ENCODE results near the gene EXOC6B. TPM values are rescaled to one million over a fixed set of nuclear protein-coding genes. Genes with fewer than 3 reads are reported as not detected.
"Not testable (repeated sequence)": the region's sequence is repeated elsewhere in the genome, so short reads cannot be mapped to it uniquely, and the experiment has no call there.

The EXOC6B gene
- total RNA-seq, 2 donors from 2014 or later: 51.3 to 68.9 TPM

DNA sequence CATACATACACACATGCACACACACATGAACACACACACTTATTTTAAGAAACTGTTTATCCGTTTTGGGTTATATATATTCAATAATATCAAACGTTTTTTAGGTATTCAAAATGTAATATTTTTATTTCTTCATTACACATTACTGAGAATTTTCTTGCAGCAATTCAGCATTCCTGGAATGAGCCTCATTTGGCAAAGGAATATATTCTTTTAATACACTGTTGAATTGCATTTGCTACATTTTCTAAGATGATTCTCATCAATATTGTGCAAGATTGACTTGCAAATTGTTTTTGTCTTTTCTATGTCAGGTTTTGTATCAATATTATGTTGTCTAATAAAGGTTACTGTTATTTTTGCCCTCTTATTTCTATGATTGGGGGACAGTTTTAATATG lies 402.1 kb downstream of the EXOC6B start:
- TF ChIP-seq, protein P1, sequence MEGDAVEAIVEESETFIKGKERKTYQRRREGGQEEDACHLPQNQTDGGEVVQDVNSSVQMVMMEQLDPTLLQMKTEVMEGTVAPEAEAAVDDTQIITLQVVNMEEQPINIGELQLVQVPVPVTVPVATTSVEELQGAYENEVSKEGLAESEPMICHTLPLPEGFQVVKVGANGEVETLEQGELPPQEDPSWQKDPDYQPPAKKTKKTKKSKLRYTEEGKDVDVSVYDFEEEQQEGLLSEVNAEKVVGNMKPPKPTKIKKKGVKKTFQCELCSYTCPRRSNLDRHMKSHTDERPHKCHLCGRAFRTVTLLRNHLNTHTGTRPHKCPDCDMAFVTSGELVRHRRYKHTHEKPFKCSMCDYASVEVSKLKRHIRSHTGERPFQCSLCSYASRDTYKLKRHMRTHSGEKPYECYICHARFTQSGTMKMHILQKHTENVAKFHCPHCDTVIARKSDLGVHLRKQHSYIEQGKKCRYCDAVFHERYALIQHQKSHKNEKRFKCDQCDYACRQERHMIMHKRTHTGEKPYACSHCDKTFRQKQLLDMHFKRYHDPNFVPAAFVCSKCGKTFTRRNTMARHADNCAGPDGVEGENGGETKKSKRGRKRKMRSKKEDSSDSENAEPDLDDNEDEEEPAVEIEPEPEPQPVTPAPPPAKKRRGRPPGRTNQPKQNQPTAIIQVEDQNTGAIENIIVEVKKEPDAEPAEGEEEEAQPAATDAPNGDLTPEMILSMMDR (conservative IDR thresholded peaks at IDR 0.05): no peak
- no peaks in the 10 kb centered on the region for H3K4me1 ChIP-seq (ENCODE audit: control insufficient read depth, insufficient read depth, low read length)
- peaks cover 16% of the 10 kb centered on the region for H3K9me3 Mint-ChIP-seq
- no peaks in the 10 kb centered on the region for H3K27me3 ChIP-seq (ENCODE audit: control insufficient read depth, insufficient read depth, low read length, poor library complexity, severe bottlenecking)
- 100% methylated on average over 1 of the region's 2 CpGs; no CpG with 5 or more reads in 1 of the 2 experiments for WGBS, 2 experiments (ENCODE audit: insufficient coverage in 1 of 2, insufficient read length in 1 of 2)
- peaks cover 20% of the 10 kb centered on the region for H3K9me3 ChIP-seq (ENCODE audit: control insufficient read depth, low read length)
- H3K36me3 Mint-ChIP-seq (ENCODE audit: low read depth): peaks cover 16% of the 10 kb centered on the region
- no peak overlapping the region for H3K27ac Mint-ChIP-seq
- no peak overlapping the region for H3K4me3 ChIP-seq (ENCODE audit: low read length)
- no peak overlapping the region for H3K9ac ChIP-seq (ENCODE audit: extremely low read depth, low read length, poor library complexity, severe bottlenecking)
- H3K36me3 ChIP-seq (ENCODE audit: control insufficient read depth, insufficient read depth, low read length): no peaks in the 10 kb centered on the region
- no peaks in the 10 kb centered on the region for H3K27me3 Mint-ChIP-seq (ENCODE audit: insufficient read depth)
- no peaks in the 10 kb centered on the region for H3K4me1 Mint-ChIP-seq
- H3K4me3 Mint-ChIP-seq: no peak overlapping the region
- H3K27ac ChIP-seq (ENCODE audit: low read depth, low read length): no peak overlapping the region
- no peak for DNase-seq

DNA sequence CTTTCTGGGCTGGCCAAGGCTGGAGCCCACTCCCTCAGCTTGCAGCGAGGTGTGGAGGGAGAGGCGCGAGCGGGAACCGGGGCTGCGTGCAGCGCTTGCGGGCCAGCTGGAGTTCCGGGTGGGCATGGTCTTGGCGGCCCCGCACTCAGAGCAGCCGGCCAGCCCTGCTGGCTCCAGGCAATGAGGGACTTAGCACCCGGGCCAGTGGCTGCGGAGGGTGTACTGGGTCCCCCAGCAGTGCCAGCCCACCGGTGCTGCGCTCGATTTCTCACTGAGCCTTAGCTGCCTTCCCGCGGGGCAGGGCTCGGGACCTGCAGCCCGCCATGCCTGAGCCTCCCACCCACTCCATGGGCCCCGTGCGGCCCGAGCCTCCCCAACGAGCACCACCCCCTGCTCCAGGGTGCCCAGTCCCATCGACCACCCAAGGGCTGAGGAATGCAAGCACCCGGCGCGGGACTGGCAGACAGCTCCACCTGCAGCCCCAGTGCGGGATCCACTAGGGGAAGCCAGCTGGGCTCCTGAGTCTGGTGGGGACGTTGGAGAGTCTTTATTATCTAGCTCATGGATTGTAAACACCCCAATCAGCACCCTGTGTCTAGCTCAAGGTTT lies 404.0 kb downstream of the EXOC6B start:
- not testable (repeated sequence) for H3K27ac Mint-ChIP-seq; H3K27ac ChIP-seq (ENCODE audit: low read depth, low read length); H3K4me3 ChIP-seq (ENCODE audit: low read length); H3K36me3 ChIP-seq (ENCODE audit: control insufficient read depth, insufficient read depth, low read length); H3K4me1 ChIP-seq (ENCODE audit: control insufficient read depth, insufficient read depth, low read length); H3K4me3 Mint-ChIP-seq; H3K4me1 Mint-ChIP-seq; H3K9ac ChIP-seq (ENCODE audit: extremely low read depth, low read length, poor library complexity, severe bottlenecking); DNase-seq; H3K27me3 Mint-ChIP-seq (ENCODE audit: insufficient read depth); H3K27me3 ChIP-seq (ENCODE audit: control insufficient read depth, insufficient read depth, low read length, poor library complexity, severe bottlenecking)
- H3K9me3 ChIP-seq (ENCODE audit: control insufficient read depth, low read length): peaks cover 20% of the 10 kb centered on the region
- H3K9me3 Mint-ChIP-seq: peaks cover 16% of the 10 kb centered on the region
- H3K36me3 Mint-ChIP-seq (ENCODE audit: low read depth): peaks cover 16% of the 10 kb centered on the region
- 94 to 100% methylated on average over 1 to 31 of the region's 31 CpGs for WGBS, 2 experiments (ENCODE audit: insufficient coverage in 1 of 2, insufficient read length in 1 of 2)

DNA sequence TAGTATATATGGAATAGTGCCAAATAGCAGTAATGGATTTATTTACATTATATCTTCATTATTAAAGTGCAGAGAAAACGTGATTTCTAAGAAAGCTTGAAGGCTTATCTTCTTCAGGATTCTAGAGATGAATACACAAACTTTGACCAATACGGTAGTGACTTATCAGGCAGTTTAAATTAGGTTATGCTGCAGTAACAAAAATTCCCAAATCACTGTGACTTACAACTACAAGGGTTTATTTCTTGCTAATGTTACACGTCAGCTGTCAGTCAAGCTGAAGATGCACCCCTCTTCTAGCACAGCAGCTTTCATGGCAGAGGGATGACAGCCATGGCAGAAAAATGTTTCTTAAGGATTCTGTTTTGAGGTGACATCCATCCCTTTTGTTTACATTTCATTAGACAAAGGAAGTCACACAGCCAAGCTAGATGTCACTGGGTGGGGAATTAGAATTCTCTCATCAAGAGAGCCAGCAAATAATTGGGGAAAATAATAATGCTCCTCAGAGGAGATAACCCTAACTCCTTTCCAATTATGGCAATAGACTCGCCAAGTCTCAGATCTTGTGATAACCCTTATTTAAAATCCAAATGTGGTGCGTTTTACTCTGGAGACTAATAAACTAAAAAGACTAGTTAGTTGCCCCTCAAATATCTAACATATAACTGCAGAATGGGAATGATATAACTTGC lies 409.9 kb downstream of the EXOC6B start:
- WGBS, 2 experiments (ENCODE audit: insufficient coverage in 1 of 2, insufficient read length in 1 of 2): 83 to 90% methylated on average over 3 to 5 of the region's 5 CpGs
- TF ChIP-seq, protein P1 (conservative IDR thresholded peaks at IDR 0.05): no peak
- no peaks in the 10 kb centered on the region for H3K4me1 Mint-ChIP-seq

More for the DNA sequence above, 409.9 kb downstream of the EXOC6B start:
- Mint-ChIP-seq H3K27me3 (ENCODE audit: insufficient read depth) (no peaks in the 10 kb centered on the region), H3K9me3 (peaks cover 9% of the 10 kb centered on the region), H3K36me3 (ENCODE audit: low read depth) (peaks cover 7% of the 10 kb centered on the region), H3K4me3 (no peak overlapping the region), H3K27ac (no peak overlapping the region)
- Histone ChIP-seq H3K36me3 (ENCODE audit: control insufficient read depth, insufficient read depth, low read length) (no peaks in the 10 kb centered on the region), H3K9ac (ENCODE audit: extremely low read depth, low read length, poor library complexity, severe bottlenecking) (no peak overlapping the region), H3K27ac (ENCODE audit: low read depth, low read length) (no peak overlapping the region), H3K4me1 (ENCODE audit: control insufficient read depth, insufficient read depth, low read length) (no peaks in the 10 kb centered on the region), H3K27me3 (ENCODE audit: control insufficient read depth, insufficient read depth, low read length, poor library complexity, severe bottlenecking) (no peaks in the 10 kb centered on the region), H3K9me3 (ENCODE audit: control insufficient read depth, low read length) (peaks cover 5% of the 10 kb centered on the region), H3K4me3 (ENCODE audit: low read length) (no peak overlapping the region)
- DNase-seq: no peak
